H9 (cell line): ENCODE measurements around the gene ZBTB20. TPM values are rescaled to one million over a fixed set of nuclear protein-coding genes. Genes with fewer than 3 reads are reported as not detected.

Experiments used
- DNase-seq: peaks from one replicate; pipeline ENCODE4 v3.0.0-alpha.2; 2017
- H2AFZ ChIP-seq: one replicate; pipeline ENCODE4 v1.6.1; 2013; ENCODE audit warnings: mild to moderate bottlenecking, low read length, control low read depth, moderate library complexity
- H2AK5ac ChIP-seq: 2 replicates; pipeline ENCODE4 v1.6.1; 2013; ENCODE audit warnings: low read length, control low read depth, mixed read lengths; ENCODE audit not compliant: insufficient read length
- H2BK120ac ChIP-seq: one replicate; pipeline ENCODE4 v1.6.1; 2013; ENCODE audit warnings: low read depth, mild to moderate bottlenecking, low read length, control low read depth, inconsistent platforms; ENCODE audit not compliant: poor library complexity, severe bottlenecking
- H2BK12ac ChIP-seq: 2 replicates; pipeline ENCODE4 v1.6.1; 2013; ENCODE audit warnings: low read length, control low read depth, mixed read lengths, low read depth; ENCODE audit not compliant: insufficient read length
- H2BK15ac ChIP-seq: 2 replicates; pipeline ENCODE4 v1.6.1; 2013; ENCODE audit warnings: low read depth, low read length, control low read depth
- H2BK20ac ChIP-seq: one replicate; pipeline ENCODE4 v1.6.1; 2013; ENCODE audit warnings: low read depth, mild to moderate bottlenecking, low read length, control low read depth, inconsistent platforms; ENCODE audit not compliant: poor library complexity, severe bottlenecking
- H2BK5ac ChIP-seq: 2 replicates; pipeline ENCODE4 v1.6.1; 2013; ENCODE audit warnings: low read length, control low read depth, mixed read lengths; ENCODE audit not compliant: insufficient read length
- H3K14ac ChIP-seq: 2 replicates; pipeline ENCODE4 v1.6.1; 2013; ENCODE audit warnings: low read length, control low read depth; ENCODE audit not compliant: insufficient read depth
- H3K18ac ChIP-seq: 2 replicates; pipeline ENCODE4 v1.6.1; 2013; ENCODE audit warnings: low read depth, mild to moderate bottlenecking, mixed read lengths, low read length, control low read depth; ENCODE audit not compliant: insufficient read length
- H3K23ac ChIP-seq: 2 replicates; pipeline ENCODE4 v1.6.1; 2013; ENCODE audit warnings: low read length, control low read depth, mixed read lengths, low read depth; ENCODE audit not compliant: insufficient read length
- H3K23me2 ChIP-seq: 2 replicates; pipeline ENCODE4 v1.6.1; 2013; ENCODE audit warnings: low read depth, mild to moderate bottlenecking, mixed read lengths, low read length, control low read depth; ENCODE audit not compliant: insufficient read length, poor library complexity, severe bottlenecking
- H3K27ac ChIP-seq: 2 replicates; pipeline ENCODE4 v1.5.1; 2013; ENCODE audit warnings: low read length, control low read depth, mixed read lengths, low read depth; ENCODE audit not compliant: insufficient read length
- H3K27me3 ChIP-seq: 2 replicates; pipeline ENCODE4 v1.6.1; 2013; ENCODE audit warnings: low read length, control low read depth, inconsistent platforms; ENCODE audit not compliant: insufficient read depth
- H3K4ac ChIP-seq: 2 replicates; pipeline ENCODE4 v1.6.1; 2013; ENCODE audit warnings: low read depth, mild to moderate bottlenecking, control low read depth, inconsistent platforms, low read length, moderate library complexity
- H3K4me1 ChIP-seq: 2 replicates; pipeline ENCODE4 v1.6.1; 2013; ENCODE audit warnings: low read length, control low read depth, inconsistent platforms; ENCODE audit not compliant: insufficient read depth
- H3K4me2 ChIP-seq: 2 replicates; pipeline ENCODE4 v1.6.1; 2013; ENCODE audit warnings: low read length, control low read depth, mixed read lengths; ENCODE audit not compliant: insufficient read length, insufficient read depth
- H3K56ac ChIP-seq: 2 replicates; pipeline ENCODE4 v1.6.1; 2013; ENCODE audit warnings: low read depth, mild to moderate bottlenecking, mixed read lengths, low read length, control low read depth; ENCODE audit not compliant: insufficient read length
- H3K79me1 ChIP-seq: 2 replicates; pipeline ENCODE4 v1.6.1; 2013; ENCODE audit warnings: low read depth, mild to moderate bottlenecking, moderate library complexity, low read length, control low read depth, inconsistent platforms; ENCODE audit not compliant: insufficient read depth, poor library complexity, severe bottlenecking
- H3K79me2 ChIP-seq: 2 replicates; pipeline ENCODE4 v1.6.1; 2013; ENCODE audit warnings: low read length, control low read depth, inconsistent platforms; ENCODE audit not compliant: insufficient read depth
- H3K9ac ChIP-seq: 2 replicates; pipeline ENCODE4 v1.6.1; 2013; ENCODE audit warnings: low read length, control low read depth, mixed read lengths; ENCODE audit not compliant: insufficient read length; ENCODE audit errors: extremely low read depth
- H3K9me3 ChIP-seq: one replicate; pipeline ENCODE4 v1.6.1; 2013; ENCODE audit warnings: low read depth, low read length, inconsistent platforms; ENCODE audit not compliant: control insufficient read depth
- H3T11ph ChIP-seq: one replicate; pipeline ENCODE4 v1.6.1; 2013; ENCODE audit warnings: mild to moderate bottlenecking, low read length, control low read depth, inconsistent platforms
- H4K20me1 ChIP-seq: one replicate; pipeline ENCODE4 v1.6.1; 2013; ENCODE audit not compliant: control insufficient read depth, insufficient read length, insufficient read depth
- H4K5ac ChIP-seq: 2 replicates; pipeline ENCODE4 v1.6.1; 2013; ENCODE audit warnings: low read depth, mild to moderate bottlenecking, mixed read lengths, low read length, control low read depth; ENCODE audit not compliant: insufficient read length
- H4K8ac ChIP-seq: replicated peaks from 2 replicates; pipeline ENCODE4 v1.6.1; 2013; ENCODE audit warnings: low read length, control low read depth, mixed read lengths, low read depth; ENCODE audit not compliant: insufficient read length
- H4K91ac ChIP-seq: 2 replicates; pipeline ENCODE4 v1.6.1; 2013; ENCODE audit warnings: low read depth, mild to moderate bottlenecking, moderate library complexity, mixed read lengths, low read length, control low read depth; ENCODE audit not compliant: insufficient read length
- H3K27ac Mint-ChIP-seq, 3 experiments: 2 replicates in 2 of 3; 3 replicates in 1 of 3; pipeline ENCODE4 v1.8.0; 2020 to 2021; ENCODE audit warnings: mixed read lengths in 3 of 3, mild to moderate bottlenecking in 1 of 3, moderate library complexity in 1 of 3
- H3K27me3 Mint-ChIP-seq: 2 replicates; pipeline ENCODE4 v1.8.0; 2021; ENCODE audit warnings: low read depth, mild to moderate bottlenecking, moderate library complexity, mixed read lengths
- H3K36me3 Mint-ChIP-seq, 3 experiments: 2 replicates in 2 of 3; 3 replicates in 1 of 3; pipeline ENCODE4 v1.8.0; 2020 to 2021; ENCODE audit warnings: low read depth in 3 of 3, mixed read lengths in 3 of 3; ENCODE audit not compliant: insufficient read depth in 1 of 3
- H3K4me1 Mint-ChIP-seq, 2 experiments: 2 replicates each; pipeline ENCODE4 v1.8.0; 2020; ENCODE audit warnings: mixed read lengths in 2 of 2
- H3K4me3 Mint-ChIP-seq, 2 experiments: 2 replicates in 1 of 2; 3 replicates in 1 of 2; pipeline ENCODE4 v1.8.0; 2020 to 2021; ENCODE audit warnings: mild to moderate bottlenecking in 2 of 2, mixed read lengths in 2 of 2, moderate library complexity in 1 of 2
- H3K9me3 Mint-ChIP-seq, 2 experiments: 2 replicates in 1 of 2; 3 replicates in 1 of 2; pipeline ENCODE4 v1.8.0; 2020; ENCODE audit warnings: mild to moderate bottlenecking in 2 of 2, mixed read lengths in 2 of 2, moderate library complexity in 1 of 2
- WGBS: extraction: QIAGEN DNeasy Blood & Tissue Kit; methylation state at CpG from one replicate; pipeline ENCODE4 v1.1.7; 2013; ENCODE audit warnings: missing lambda C conversion rate, low lambda C conversion rate, mixed read lengths; ENCODE audit not compliant: insufficient read length; ENCODE audit errors: extremely low coverage; 5-methylcytosine and 5-hydroxymethylcytosine counted together
- total RNA-seq: library from RNA; stranded (reverse); gene quantifications from 2 replicates; pipeline ENCODE4 v1.2.1, GENCODE V29; 2021
- TF ChIP-seq, protein P1 (sequence below): fragments of 200-600 bp; sonication (generic); conservative IDR thresholded peaks from 3 replicates; pipeline ENCODE4 v1.8.0; 2021; ENCODE audit warnings: antibody characterized with exemption, mild to moderate bottlenecking

The ZBTB20 gene
- total RNA-seq, 1 experiment from 2014 or later, result 0.70 TPM

DNA sequence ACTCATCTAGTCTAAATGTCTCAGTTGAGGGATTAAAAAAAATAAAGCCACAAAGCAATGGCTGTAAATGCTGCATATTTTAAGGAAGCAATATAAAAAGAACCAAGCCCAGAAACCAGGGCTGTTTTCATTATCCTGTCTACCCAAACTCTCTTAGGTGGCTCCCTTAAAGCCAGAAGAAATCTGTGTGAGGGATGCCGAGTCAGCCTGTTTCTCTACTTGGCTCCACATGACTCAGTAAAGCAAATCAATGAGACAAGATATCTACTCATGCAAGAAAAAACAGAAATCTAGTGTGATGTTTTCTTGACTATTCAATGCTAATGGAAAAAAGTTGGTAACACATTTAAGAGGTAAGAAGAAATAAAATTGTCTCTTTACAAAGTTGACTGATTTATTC lies 296.2 kb downstream of the ZBTB20 start:
- Mint-ChIP-seq H3K36me3 (no peaks in the 10 kb centered on the region), H3K9me3 (no peaks in the 10 kb centered on the region), H3K27me3 (no peaks in the 10 kb centered on the region), H3K4me1 (peaks cover 4 to 19% of the 10 kb centered on the region in 2 experiments), H3K4me3 (no peak overlapping the region), H3K27ac (no peak overlapping the region)
- H3K79me1 ChIP-seq, result no peaks in the 10 kb centered on the region
- H3K27ac ChIP-seq, result no peak overlapping the region
- no peak overlapping the region for H4K91ac ChIP-seq
- no peak overlapping the region for H2BK15ac ChIP-seq
- H3K4me2 ChIP-seq, result no peak overlapping the region
- H3K14ac ChIP-seq, result no peak overlapping the region
- no peaks in the 10 kb centered on the region for H3K9me3 ChIP-seq
- no peak overlapping the region for H2BK120ac ChIP-seq
- H3K79me2 ChIP-seq, result no peaks in the 10 kb centered on the region
- H2AFZ ChIP-seq, result no peak overlapping the region
- no peaks in the 10 kb centered on the region for H3K23me2 ChIP-seq
- no peak overlapping the region for H3K56ac ChIP-seq
- H4K5ac ChIP-seq, result no peak overlapping the region
- H2BK5ac ChIP-seq, result no peak overlapping the region
- no peak overlapping the region for H2BK20ac ChIP-seq
- no peak overlapping the region for H2BK12ac ChIP-seq
- no peak overlapping the region for H3K23ac ChIP-seq
- no peak overlapping the region for H3K9ac ChIP-seq
- H3K4me1 ChIP-seq, result no peaks in the 10 kb centered on the region
- no peak overlapping the region for H2AK5ac ChIP-seq
- DNase-seq, result no peak
- no peak overlapping the region for H3K18ac ChIP-seq
- TF ChIP-seq, protein P1, sequence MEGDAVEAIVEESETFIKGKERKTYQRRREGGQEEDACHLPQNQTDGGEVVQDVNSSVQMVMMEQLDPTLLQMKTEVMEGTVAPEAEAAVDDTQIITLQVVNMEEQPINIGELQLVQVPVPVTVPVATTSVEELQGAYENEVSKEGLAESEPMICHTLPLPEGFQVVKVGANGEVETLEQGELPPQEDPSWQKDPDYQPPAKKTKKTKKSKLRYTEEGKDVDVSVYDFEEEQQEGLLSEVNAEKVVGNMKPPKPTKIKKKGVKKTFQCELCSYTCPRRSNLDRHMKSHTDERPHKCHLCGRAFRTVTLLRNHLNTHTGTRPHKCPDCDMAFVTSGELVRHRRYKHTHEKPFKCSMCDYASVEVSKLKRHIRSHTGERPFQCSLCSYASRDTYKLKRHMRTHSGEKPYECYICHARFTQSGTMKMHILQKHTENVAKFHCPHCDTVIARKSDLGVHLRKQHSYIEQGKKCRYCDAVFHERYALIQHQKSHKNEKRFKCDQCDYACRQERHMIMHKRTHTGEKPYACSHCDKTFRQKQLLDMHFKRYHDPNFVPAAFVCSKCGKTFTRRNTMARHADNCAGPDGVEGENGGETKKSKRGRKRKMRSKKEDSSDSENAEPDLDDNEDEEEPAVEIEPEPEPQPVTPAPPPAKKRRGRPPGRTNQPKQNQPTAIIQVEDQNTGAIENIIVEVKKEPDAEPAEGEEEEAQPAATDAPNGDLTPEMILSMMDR, result no peak
- no peak overlapping the region for H3K4ac ChIP-seq
- no peak overlapping the region for H4K8ac ChIP-seq
- no CpG with 5 or more reads among the region's 1 CpG for WGBS
- H3T11ph ChIP-seq, result no peak overlapping the region
- H3K27me3 ChIP-seq, result no peaks in the 10 kb centered on the region
- H4K20me1 ChIP-seq, result no peaks in the 10 kb centered on the region
